Inflammatory macrophage (primary cell): ENCODE data around the gene ZNF19.

Experiments used
- DNase-seq, 2 donors: peaks; one replicate each; pipeline ENCODE4 v3.0.0-alpha.2; 2020 to 2022

The ZNF19 gene

GRCh38 chr16:71440669-71441347 lies 48.3 kb downstream of the ZNF19 start:
- no peak for DNase-seq

DNA sequence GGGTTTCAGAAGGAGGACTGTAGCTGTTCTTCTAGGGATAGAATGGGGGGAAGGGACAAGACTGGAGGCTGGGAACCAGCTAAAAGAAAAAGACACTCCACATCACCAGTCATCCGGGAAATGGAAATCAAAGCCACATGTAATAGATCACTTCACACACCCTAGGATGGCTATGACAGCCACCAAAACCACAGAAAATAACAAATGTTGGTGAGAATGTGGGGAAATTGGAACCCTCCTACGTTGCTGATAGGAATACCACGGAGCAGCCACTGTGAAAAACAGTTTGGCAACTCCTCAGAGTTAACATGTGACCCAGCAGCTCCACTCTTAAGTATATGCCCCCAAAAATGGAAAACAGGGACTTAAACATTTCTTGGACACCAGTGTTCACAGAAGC lies 49.6 kb downstream of the ZNF19 start:
- DNase-seq = no peak

DNA sequence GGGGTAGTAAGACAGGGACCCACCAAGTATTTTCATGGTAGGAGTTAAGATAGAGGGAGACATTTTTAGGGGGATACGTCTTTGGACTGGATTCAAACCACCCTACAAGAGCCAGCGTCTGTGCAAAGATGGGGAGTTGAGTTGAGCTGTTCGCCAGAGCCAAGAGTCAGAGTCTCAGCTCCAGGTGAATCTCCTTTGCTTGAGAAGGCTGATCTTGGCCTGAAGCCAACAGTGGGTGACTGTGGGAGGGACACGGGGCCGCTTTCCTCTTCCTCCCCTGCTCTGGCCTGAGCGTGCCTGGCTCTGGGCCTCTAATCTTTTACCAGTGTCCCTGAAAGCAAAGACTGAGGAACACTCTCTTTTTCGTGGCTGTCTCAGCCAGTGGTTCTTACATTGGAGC lies 52.7 kb downstream of the ZNF19 start:
- no peak for DNase-seq

DNA sequence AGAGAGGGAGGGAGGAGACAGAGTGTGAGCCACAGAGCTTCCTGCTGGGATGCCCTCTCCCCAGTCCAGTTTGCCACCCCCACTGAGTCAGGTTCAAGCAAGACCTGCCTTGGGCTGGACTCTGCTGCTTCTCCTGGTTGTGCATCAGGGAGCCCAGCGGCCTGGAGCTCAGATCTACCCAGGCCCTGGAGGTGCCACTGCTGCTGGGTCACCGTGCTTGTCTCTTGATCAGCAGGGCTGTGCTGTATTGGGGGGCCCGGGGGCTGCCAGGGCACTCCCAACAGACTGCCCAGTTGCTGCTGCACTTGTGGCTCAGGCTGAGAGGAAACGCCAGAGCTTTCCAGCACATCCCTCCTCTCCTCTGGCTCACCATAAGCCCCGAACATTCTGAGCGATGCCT lies 56.2 kb downstream of the ZNF19 start:
- DNase-seq = no peak

DNA sequence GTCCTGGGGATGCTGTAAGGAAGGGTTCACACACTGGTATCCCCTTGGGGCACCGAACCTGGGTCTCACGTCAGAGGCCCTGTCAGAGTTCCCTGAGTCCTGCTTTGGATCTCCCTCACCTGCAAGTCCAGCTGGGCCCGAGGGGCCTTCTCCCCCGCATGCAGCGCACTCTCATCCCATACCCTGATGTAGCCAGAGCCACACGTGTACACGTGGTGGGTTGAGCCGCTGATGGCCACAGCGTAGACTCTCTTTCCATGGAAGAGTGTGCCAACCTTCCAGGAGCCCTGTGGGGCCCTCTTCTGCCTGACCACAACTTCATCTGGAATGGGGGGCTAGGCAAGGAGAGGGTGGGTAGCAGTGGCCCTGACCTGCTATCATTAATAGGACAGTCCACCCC lies 57.1 kb downstream of the ZNF19 start:
- DNase-seq = no peak

- DNase-seq = no peak
Measured at GRCh38 chr16:71431176-71431575, 57.9 kb downstream of the ZNF19 start.

GRCh38 chr16:71430744-71431143 lies 58.4 kb downstream of the ZNF19 start:
- no peak for DNase-seq

- DNase-seq = no peak
Measured at GRCh38 chr16:71429581-71429980, 59.5 kb downstream of the ZNF19 start.

GRCh38 chr16:71428883-71429282 lies 60.2 kb downstream of the ZNF19 start:
- DNase-seq = no peak

GRCh38 chr16:71428385-71428784 lies 60.7 kb downstream of the ZNF19 start:
- DNase-seq = no peak

GRCh38 chr16:71426880-71427615 lies 62.1 kb downstream of the ZNF19 start:
- DNase-seq = no peak

GRCh38 chr16:71426069-71426879 lies 62.9 kb downstream of the ZNF19 start:
- peak in 1 of 2 donors; percentile 5 for DNase-seq

DNA sequence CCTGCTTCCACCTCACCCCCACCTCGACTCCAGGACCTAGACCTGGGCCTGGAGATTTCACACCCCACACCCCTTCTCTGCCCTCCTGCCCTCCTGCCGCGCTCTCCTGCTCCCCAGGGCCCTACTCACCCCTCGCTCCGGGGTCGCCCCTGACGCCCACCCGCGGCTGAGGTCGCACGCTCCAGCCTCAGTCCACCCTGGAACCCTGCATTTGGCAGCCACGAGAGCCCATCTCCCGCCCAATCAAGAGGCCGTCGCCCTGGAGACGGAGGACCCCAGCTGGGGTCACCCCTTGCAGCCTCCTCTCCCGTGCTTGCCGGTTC lies 63.4 kb downstream of the ZNF19 start:
- DNase-seq = no peak

GRCh38 chr16:71424626-71425025 lies 64.5 kb downstream of the ZNF19 start:
- DNase-seq = no peak

DNA sequence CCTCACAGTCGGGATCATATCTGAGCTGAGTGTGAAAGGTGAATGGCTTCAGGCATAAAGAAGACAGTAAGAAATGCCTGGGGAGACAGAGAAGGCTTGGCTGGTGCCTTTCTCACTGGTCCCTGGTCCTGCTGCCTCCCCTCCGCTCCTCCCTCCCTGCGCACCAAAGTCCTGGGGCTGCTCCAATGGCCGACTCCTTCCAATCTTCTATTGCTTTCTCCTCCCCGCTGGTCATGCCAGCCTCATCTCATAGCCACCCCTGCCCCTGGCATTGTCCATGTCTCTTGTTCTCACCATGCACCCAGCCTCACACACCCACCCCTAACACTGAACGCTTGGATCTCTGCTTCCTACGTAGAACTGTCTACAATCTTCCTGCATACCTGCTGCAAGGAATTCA lies 65.3 kb downstream of the ZNF19 start:
- DNase-seq = no peak
